Middle frontal gyrus (tissue), 1 donor: ENCODE data around the gene CFAP61.

Source experiments
- DNase-seq: peaks from one replicate; pipeline ENCODE4 v3.0.0-alpha.2; 2015; ENCODE audit warnings: low spot score; ENCODE audit errors: extremely low spot score

The CFAP61 gene

DNA sequence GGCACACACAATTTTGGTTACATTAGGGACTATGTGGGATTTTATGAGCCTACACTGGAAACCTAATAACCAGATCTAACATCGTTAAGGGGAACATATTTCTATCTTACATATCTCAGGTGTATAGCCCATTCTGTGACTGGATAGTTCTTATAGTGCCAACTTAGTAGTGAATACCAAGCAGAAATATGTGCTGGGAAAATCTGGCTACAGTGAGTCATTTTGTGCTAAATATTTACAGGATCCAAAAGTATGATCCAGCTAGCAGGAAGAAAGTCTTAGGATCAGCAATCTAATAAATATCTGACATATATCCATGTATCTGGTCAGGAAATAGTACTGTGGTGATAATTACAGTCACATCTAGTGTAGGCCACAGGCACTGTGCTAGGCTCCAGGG is 221.0 kb downstream of the CFAP61 start:
- DNase-seq: no peak

DNA sequence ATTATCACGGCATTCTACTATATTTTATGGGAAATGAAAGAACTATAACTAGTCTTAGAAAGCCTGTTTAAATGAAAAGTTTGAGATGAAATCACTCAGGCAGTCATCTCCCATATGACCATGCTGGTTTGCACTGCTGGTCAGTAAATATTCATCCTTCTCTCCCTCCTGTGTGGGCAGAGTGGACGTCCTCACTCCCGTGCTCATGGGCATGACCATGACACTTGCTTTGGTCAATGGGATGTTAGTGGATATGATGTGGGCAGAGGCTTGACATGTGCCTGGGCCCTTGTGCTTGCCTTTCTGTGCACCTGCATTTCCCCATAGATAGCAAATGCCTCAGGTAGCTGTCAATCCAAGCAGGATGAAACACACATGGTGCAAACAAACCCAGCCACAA is 222.5 kb downstream of the CFAP61 start:
- DNase-seq: no peak

DNA sequence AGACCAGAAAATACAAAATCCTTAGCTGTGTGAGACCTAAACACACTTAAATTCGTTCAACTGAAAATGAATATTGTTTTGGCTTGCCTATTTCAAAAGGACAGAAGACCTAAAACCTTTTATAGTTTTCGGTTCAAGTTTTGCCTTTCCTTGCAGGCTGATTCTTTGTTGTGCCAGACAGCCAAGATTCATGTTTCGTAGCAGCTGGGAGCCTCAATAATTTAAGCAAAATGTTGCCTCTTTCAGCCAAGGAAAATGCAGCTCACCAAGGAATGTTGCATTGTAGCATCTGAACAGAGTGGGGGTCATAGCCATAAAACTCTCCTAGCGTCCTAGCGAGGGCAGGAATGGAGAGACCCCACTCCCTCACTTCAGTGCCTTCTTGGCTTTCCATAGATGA is 223.3 kb downstream of the CFAP61 start:
- no peak for DNase-seq

DNA sequence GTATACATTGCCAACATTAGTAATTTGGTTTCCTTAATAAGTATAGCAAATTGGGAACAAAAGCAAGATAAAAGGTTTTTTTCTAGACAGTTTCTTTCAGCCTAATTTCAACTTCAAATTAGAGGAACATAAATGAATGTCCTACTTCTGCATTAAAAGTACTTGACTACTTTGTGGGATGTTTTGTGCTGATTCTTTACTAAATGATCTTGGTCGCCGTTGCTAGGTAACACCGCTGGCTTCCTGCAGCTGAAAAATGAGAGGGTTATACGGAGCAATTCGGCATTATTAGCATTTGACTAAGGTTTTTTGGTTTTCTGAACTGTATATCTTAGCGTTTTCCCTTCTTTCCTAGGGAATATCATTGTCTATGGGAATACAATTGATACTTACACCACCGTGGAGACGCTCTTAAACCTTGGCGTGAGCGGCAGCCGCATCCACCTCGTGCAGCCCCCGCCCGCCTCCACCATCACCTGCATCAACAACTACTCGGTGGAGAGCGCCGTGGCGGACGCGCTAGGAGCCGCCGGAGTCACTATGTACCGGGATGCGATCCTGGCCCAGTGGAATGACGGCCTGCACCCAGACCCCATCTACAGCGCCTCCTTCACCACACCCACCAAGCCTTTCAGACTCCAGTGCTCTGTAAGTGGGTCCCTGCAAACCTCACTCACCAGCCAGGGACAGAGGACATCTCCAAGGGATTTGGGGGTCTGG is 224.6 kb downstream of the CFAP61 start:
- no peak for DNase-seq

DNA sequence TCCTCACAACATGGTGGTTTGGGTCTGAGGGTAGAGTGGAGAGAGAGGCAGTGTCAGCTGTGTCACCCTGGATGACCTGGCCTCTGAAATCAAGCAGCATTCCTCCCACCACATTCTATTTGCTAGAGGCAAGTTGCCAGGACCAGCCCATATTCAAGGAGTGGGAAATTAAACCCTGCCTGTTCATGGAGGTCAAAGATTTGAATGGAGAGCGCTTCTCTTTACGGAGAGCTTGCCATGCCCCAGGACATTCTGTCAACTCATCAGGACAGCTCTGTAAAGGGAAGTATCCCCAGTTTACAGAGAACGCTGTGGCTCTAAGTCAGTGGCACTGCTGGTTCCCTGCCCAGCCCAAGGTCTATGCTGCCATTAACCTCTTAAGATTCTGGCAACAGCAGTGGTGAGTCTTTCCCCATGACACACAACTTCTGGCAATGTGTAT is 225.6 kb downstream of the CFAP61 start:
- DNase-seq: no peak

DNA sequence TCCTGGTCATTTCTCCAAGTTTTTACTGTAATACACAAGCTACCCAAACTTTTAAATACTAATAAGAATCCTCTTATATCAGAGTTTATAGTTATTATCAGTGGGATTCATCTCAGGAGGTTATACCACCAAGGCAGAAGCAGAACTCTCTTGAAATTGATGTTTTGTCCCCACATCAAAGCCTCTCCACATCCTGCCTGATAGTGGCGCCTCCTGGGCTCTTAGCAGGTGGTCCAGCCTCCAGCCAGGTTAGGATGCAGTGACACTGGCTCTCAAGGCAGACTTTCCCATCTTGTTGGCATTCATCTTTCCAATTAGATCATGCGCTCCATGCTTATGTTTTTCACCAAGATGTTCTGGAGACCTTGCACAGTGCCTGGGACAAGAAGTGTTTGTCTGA is 233.7 kb downstream of the CFAP61 start:
- DNase-seq: no peak

DNA sequence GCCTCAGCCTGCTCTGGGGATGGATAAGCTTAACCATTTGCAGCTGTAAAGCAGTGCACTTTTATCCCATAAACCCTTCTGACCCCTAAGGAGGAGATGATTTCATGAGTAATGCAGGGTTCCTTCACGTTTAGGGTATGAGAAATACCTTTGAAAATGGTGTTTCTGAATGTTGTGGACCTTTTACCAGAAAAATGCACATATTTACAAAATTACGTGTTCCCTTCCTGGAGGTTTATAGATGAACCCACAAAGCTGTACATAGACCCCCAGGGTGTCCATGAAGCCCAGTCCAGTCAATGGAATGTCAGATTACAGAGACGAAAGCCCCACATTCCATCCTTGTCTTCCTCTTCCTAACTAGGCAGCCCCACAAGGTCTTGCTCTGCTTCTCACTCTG is 237.0 kb downstream of the CFAP61 start:
- no peak for DNase-seq

DNA sequence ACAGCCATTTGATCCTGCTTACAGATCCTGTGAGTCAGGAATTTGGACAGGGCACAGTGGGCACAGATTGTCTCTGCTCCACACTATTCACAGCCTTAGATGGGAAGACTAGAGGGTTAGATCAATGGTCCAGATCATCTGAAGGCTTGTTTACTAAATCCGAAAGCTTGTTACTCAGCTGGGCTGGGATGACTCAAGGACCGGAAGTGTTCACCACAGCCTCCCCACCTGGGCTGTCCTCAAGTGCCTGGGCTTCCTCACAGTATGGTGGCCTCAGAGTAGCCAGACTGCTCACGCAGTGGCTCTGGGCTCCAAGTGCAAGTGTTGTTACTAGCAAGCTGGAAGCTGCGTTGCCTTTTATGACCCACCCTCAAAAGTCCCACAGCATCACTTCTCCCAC is 240.1 kb downstream of the CFAP61 start:
- no peak for DNase-seq

DNA sequence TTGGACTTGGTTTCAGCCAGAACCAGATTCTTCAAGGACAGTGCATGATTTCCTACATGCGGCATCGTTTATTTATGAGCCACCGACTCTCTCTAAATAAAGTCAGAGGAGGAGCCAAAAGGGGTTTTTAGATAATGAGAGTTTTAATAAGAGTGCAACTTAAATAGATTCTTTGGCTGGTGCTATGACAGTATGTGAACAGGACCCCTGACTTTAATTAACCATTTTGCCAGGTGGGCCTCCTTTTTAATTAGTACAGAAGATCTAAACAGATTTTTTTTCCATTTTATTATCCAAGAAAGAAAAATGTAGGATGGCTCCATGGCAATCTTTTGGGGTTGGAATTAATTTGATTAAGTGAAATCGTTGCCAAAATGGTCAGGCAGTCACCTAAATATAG is 240.8 kb downstream of the CFAP61 start:
- DNase-seq: no peak

DNA sequence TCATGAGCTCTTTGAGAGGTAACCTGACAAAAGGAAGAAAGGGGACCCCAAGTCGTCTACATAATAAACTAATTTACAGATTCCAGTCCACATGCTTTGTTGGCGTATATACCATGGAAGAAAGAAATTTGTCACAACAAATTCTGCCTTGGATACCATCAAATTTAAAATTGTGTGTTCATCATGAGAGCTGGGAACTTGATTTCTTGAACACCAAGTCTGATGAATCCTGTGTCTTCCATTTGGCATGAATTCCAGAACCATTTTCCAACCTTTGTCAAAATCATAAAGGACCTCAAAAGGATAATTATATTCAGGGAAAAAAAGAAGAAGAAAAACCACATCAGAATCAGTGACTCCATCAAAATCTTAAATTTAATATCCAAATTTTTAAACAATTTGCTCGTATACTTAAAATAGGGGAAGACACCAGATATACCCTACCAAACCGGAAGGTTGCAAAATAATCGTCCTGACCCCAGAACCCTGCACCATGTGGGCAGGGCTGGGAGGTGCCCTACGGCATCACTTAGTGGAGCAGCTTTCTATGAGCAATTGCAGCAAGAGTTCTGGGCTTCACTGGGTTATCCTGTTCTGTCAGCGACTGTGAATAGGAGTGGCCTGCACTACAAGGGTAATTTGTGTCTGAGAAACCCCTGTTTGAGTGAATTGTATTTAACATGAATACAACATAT is 241.5 kb downstream of the CFAP61 start:
- DNase-seq: no peak

DNA sequence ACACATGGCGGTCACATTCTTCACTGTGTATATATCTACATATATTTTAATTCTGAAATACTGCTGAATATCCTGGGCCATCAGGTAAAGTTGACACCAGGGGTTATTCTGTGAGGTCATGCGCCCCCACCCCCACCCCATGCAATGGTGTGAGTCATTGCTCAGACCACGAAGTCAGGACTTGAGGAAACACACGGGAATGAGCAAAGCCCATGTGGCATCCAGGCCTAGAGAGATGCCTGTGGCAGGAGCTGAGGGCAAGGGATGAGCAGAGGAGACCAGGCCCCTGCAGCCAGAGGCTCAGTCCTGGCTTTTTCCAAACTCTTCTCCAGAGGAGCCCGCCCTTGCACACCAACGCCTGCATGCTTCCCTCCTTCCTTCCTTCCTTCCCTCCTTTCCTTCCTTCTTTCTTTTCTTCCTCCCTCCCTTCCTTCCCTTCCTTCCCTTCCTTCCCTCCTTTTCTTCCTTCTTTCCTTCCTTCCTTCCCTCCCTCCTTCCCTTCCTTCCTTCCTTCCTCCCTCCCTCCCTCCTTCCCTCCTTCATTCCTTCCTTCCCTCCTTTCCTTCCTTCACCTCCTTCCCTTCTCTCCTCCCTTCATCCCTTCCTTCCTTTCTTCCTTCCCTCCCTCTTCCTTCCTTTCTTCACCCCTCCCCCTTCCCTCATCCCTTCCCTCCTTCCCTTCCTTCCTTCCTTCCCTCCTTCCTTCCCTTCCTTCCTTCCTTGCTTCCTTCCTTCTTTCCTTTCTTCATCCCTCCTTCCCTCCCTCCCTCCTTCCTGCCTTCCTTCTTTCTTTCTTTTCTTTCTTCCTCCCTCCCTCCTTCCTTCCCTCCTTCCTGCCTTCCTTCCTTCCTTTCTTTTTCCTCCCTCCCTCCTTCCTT is 243.5 kb downstream of the CFAP61 start:
- DNase-seq: no peak

DNA sequence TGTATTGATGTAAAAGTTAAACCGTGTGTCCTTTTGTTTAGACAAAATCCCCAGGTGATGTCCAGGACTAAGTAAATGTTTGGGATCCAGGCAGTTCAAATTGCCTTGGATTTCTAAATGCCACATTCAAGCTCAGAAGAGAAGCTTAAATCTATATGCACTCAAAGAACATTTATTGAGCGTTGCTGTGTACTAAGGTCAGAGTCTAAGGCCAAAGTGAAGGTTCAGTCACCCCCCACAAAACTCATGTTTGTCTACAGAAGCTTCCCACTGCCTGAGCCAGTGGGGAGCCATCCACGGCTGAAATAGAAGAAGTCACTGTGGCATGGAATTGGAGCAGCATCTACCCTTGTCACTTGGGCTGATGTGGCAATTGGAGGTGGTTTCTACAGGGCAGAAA is 244.8 kb downstream of the CFAP61 start:
- no peak for DNase-seq

DNA sequence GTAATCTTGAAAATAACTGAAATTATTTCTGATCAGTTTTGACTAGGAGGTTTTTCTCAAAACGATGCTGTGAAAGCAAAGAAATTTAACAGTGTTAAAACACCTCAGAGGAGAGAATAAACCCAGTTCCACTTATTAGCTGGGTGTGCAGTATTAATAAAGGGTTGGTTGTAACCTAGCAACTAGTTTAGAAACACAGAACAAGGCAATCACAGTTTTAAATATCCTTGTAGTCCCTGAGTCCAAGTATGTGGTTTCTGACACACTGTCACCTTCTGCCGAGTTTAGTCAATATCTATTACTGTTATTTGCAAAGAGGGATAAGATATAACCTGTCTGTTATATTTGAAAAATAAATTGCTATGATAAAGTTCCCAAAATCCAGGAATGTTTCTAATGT is 245.4 kb downstream of the CFAP61 start:
- no peak for DNase-seq

DNA sequence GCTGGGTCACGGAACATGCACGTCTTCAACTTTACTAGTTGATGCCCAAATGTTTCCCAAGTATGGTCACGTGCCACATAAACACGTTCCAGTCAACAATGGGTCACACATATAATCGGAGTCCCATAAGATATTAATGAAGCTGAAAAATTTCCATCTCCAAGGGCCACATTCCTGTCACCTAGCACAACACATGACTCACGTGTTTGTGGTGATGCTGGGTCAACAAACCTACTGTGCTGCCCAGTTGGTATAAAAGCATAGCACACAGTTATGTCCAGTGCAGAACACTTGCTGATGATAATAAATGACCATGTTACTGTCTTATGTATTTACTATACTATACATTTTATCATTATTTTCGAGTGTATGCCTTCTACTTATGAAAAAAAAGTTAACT is 247.6 kb downstream of the CFAP61 start:
- no peak for DNase-seq

DNA sequence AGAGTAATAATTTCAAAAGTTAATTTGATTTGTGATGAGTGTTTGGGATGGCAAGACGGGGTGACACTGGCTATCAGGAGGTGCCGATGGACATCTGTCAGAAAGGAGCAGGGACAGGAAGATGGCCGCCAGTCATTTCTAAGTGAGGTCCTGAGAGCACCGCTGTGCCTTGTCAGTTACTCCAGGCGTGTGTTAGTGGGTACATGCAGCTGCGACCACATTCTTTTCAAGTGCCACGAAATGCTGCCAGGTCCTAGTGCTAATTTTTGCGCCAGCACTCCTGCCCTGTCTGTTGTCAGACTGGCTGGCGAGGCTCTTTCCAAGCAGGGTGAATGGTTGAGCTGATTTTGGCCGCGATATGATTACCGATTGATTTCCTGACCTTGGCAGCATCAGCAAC is 251.0 kb downstream of the CFAP61 start:
- no peak for DNase-seq

DNA sequence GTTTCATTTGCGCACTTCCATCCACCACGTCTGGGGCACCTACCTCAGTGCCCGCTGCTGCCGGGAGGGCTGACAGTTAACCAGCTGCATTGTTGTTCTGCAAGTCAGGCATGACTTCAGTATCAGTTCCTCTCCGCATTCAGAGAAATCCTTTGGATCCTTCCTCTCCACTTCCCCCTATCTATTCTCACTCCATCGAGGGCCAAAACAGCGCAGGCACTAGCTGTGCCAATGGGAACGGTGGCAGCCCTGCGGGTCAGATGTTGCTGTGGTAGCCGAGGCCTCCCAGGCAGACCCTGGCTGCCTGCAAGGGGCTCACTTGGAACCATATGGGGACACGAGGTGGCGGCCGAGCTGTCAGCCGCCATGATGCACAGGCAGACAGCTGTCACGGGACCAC is 251.4 kb downstream of the CFAP61 start:
- DNase-seq: no peak

DNA sequence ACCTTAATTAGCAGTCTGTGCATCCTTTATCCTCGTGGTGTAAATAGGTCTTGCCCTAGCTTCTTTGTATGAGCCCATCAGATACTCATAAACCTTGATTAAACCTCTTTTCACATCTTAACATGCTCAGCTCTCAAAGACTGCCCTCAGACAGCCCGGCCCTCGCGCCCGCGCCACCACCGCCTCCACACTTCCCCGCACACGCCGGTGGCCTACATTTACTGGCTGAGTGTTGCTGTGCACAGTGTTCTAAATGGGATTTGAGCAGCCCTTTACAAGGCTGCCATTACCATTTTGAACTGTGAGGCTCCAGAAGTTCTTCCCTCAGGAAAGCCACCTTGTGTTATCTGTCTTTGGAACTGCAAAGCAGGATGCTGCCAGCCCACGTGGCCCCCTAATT is 252.6 kb downstream of the CFAP61 start:
- DNase-seq: no peak

DNA sequence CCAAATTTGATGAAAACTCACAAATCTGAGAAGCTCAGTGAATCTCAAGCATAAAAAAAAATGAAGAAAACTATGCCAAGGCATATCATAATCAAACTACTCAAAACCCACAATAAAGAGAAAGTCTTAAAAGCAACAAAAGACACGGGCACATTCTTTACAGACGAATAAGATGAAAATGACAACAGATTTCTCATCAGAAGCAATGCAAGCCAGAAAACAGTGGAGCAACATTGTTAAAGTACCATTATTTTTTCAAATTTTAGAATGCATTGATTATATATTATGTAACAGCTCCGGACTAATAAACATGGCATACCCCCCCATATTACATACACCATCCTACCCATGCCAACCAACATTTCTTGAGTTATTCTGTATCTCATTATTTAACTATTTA is 260.2 kb downstream of the CFAP61 start:
- DNase-seq: no peak

DNA sequence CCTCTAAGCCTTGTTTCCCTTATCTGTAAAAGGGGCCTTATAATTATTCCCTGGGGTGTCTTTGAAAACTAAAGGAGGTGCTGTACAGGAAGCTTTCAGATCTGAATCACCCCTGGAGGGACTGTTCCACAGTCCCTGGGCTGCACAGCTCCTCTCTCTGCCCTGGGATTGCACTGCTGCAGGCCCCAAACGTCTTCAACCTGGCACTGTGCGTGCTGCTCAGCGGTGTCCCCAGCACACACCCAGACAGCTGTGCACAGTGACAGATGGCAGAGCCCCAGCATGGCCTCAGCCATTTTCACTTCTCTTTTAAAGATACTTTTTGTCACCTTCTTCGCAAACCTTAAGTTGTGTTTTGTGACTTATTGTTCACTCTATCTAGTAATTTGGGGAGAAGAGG is 264.9 kb downstream of the CFAP61 start:
- no peak for DNase-seq

DNA sequence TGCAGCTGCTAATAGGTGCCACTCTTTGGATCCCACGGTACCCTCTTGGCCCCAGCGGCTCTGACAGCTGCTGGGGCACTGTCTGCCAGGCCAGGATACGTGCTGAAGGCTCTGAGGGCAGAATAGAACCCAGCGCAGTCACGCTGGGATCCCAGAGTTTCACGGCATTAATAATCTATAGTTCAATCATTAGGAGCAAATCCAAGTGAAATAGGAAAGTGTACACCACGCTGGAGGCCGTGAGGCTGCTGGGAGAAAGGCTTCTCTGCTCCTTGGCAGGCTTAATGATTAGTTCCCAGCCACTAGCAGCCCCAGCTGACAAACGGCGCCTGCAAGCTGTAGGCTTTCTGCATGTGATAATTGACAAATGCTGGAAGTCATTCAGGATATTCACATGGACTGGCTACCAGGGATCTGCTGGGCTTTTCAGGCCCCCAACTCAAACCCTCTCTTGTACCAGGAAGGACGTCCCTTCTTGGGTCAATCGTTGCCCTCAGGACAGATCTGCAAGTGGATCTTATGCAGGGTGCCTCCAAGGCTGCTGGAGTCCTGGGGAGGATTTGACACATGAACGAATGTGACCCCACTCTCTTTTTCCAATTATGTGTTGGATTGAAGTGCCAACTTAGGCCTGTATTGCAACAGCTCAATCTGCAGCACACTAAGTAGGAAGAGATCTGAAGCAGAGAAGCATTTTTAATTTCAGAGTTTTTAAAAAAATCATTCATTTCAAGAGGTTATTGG is 265.5 kb downstream of the CFAP61 start:
- DNase-seq: no peak

DNA sequence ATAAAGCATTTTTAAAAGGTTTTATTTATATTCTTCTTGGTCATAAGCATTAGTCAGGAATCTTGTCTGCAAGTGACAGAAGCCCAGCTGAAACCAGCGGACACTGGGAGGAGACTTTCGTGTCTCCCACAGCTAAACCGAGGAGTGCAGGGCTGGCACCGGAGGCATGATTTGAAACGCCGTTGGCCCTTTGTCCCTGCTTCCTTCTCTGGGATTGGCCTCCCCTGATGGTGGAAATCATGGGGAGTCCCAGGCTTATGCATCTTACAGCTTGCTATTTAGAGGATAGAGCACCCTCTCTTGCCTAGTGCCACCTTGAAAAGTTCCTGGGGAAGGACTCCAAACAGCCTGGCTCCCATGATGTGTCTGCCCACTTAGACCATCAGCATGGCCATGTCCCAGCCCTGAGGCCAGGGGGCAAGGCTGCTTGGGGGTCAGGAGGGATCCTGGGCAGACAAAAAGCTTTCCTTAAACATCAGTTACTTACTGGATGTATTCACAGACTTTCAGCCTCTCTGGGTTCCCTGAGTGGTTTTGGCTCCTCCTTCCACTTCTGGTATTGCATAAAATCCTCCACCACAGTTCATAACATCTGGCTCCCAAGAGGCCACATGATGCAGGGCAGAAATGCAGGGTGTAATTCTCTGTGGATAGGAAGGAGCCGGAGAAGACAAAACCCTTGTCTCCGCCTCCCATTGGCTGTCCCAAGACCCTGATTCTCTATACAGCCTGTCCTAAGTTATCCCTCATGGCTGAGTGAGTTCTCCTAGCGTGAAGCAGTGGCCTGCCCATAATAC is 266.2 kb downstream of the CFAP61 start:
- DNase-seq: no peak
